ENCODE results near the gene CNFN.
A peak's percentile ranks its signal among the peaks of the same experiment; 100 is the strongest.

The CNFN gene

DNA sequence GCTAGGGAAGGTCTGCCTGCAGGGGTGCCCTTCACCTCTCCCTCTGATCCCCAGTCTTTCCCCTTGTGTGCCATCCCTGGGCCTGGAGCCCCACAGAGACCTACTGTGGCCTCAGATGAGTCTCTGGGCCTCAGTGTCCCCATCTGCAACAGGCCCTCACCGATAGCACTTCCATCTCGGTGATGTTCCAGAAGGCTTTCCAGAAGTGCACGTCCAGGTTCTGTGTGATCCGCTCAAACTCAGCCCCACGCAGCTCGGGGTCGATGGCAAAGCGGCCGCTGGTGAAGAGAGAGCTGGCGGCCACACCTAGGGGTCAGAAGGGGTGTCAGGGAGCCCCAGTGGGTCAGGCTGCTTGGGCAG, 17.7 kb upstream of the CNFN start:
- no peak for DNase-seq

DNA sequence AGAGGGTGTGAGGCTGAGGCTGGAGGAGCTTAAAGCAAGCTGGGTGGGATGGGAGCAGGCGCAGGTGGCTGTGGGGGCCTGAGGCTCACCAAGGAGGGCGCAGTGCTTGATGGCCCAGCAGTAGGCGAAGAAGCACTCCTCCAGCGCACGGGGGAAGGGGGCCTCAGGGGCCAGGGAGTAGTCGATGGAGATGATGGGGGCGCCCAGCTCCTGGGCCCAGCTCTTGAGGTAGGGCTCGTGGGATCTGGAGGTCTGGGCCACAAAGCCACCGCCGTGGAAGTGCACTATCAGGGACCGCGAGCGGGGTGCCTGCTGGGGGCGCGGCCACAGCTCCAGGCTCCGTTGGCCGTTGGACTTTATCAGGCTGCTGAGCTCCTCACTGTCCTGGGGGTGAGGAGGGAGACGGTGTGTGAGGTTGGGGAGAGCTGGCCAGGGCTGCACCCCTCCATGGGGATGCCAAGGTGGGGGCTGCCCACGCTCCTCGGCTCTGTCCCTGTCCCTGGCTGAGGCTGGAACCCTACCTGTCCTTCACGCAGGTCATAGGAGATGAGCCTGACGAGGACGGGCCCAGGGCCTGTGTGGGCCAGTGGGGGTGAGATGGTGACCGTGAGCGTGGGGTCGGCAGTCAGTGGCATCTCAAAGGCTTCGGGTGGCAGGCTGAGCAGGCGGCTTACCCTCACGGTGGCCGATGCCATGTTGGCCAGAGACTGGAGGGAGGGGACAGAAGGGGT, 17.2 kb upstream of the CNFN start:
- DNase-seq, result no peak

DNA sequence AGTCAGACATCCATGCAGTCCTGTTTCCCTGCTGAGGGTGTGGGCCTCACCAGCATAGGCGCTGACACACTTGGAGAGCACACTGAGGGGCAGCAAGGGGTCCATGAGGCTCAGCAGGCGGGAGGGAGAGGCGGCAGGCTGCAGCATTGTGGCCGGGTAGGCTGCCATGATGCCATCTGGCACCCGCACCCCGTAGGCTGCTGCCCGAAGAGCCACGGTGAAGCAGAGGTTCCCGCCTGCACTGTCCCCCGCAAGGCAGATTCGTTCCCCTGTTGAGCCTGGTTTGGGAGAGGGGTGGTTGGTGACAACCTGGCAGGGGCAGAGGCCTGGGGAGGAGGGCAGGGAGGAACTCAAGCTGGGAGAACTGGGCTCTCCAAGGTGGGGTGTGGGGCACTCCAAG, 16.0 kb upstream of the CNFN start:
- no peak for DNase-seq

DNA sequence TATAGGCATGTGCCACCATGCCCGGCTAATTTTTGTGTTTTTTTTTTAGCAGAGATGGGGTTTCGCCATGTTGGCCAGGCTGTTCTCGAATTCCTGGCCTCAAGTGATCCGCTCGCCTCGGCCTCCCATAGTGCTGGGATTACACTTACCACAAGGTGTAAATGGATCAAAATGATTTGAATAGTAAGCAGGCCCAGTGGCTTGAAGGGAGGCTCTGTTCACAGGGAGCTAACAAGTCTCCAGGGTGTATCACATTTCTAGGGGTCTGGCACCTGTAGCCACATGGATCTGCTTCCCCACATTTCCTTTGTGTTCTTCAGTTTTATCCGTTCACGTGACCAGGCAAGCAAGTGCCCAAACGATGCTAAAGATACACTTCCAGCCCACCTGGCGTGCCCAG, 13.5 kb upstream of the CNFN start:
- no peak for DNase-seq

- DNase-seq, result no peak
Measured at GRCh38 chr19:42402376-42403116, 12.4 kb upstream of the CNFN start.

DNA sequence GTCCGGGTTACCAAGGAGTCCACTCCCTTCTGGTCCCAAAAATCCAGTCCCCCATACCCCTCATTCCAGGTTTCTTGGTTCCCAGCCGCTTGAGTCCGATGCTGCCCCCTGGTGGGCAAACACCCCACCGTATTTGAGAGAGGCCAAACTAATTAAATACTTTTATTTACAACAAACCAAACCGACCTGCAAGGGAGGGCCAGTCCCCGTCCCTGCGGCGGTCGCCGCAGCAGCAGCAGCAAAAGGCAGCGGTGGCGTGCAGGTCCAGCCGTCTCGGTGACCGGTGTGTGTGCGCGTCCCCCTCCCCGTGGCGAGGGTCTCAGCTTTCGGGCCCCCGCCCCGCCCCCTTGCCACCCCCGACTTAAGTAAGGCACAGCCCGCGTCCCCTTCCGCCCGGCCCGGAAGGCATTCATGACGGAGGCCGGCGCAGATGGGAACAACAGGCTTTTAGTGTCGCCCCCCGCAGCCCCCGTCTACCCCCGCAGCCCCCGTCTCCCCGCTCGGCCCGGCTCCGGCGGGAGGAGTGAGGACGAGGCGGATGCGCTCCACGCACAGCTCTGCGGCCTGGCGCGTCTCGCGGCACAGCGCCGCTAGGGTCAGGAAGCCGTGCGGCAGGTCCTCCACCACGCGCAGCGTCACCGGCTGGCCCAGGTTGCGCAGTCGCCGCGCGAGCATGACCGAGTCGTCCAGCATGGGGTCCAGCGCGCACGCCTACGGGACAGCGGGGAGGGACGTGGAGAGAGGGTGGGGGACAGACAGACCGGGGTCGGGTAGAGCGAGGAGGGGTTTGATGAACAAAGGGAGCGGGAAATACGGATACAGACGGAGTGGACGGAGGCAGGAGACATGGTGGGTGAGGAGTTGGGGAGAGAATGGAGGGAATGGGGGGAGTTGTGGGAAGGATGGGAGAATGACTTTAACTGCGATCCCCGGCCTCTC, 11.5 kb upstream of the CNFN start:
- peak; percentile 85 for DNase-seq

GRCh38 chr19:42400404-42400803, 10.3 kb upstream of the CNFN start:
- no peak for DNase-seq

DNA sequence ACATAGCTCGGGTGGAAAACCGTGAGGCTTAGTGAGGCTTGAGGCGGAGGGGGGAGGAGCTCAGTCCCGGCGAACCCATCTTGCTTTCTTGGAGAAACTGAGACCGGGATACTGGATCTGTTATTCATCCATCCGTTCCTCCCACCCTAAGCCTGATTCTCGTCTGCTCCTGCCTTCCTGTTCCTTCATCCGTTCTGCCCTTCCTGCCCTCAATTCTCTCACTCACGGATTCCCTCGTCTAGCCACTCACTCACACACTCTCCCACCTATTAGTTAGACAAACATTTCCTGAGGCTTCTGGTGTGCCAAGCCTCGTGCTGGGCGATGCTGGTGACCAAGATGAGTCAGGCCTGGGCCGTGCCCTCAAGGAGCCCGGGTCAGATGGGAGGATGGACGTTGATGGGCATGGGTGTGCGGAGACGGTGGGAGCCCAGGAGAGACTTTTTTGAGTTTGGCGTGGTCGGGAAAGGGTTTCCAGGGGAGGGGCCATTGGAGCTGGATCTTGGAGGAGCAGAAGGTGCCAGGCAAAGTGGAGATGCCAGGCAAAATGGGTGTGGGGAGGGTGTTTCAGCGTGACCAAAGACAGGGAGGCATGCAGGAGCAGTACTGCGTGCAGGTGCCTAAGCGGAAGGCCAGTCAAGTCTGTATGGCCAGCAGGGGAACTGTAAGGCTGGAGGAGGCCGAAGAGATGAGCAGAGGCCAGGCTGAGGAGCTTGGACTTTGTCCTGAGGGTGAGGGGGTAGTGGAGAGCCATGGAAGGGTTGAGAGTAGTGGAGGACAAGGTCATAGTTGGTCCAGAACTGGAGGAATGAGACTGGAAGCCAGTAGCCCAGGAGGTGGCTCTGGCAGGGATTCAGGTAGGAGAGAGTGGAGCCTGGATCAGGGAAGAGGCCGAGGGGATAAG, 7.4 kb upstream of the CNFN start:
- DNase-seq, result no peak

DNA sequence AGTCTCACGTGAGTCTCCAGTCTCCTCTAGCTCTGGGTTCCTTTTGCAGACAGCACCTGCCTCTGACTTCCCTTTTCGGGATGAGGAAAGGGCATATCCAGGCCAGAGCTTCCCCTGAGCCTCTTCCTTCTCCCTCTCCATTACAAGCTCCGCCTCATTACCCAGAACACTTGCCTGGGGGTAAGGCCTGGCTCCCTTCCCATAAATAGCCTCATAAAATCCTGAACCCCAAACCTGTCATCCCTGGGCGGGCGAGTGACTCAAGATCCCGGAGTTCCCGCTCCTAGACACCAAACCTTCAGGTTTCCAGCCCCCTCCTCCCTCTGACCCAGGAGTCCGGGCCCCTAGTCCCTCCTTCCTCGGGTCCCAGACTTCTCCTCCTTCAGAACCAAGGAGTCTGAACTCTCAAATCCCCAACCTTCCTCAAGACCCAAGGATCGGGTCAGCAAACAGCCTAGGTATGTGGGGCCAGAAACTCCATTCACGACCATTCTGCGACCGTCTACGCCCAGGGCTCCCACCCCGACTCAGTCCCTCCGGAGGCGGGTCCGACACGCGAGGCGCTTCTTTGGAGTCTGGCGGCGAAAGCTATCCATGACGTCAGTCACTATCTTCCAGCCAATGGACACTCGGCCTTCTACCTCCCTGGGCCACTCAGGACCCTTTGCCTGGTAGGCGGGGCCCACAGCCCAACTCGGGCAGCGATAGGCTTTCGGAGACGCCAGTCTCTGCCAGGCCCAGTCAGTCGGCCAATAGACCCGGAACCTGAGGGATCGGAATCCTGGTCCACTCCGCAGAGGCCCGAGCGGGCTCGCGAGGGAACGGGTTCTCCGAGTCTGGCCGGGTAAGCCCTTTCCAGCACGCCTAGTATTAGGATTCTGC, 6.5 kb upstream of the CNFN start:
- DNase-seq, result peak; percentile 99 to 100

GRCh38 chr19:42394751-42395150, 4.7 kb upstream of the CNFN start:
- DNase-seq, result no peak

GRCh38 chr19:42392165-42392564, 2.1 kb upstream of the CNFN start:
- DNase-seq, result no peak

DNA sequence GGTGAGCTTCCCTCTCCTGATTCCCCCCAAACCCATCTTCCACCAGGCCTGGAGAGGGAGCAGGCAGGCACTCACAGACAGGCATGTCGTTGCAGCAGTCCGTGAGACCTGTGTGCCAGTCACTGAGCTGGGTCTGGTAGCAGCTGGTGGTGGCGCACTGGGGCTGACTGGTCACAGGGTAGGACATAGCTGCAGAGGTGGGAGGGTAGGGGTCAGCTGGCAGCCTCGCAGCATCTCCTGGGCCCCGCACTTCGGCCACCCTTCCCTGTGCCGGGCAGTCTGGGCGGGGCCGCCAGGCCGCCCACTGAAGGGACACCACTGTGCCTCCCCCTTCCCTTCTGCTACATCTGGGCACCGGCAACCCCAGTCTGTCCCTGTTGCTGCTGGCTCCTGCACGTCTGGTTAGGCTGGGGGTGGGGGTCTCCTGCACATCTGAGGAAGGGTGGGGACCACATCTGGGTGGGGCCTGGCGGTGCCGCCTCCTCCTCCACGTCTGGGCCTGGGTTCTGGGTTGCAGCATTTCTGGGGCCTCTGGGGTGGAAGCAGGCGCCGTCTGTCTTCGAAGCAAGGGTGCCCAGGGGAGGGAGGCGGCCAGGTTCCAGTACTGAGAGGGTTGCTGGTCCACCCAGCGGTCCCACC, 1.1 kb downstream of the CNFN start:
- no peak for DNase-seq

DNA sequence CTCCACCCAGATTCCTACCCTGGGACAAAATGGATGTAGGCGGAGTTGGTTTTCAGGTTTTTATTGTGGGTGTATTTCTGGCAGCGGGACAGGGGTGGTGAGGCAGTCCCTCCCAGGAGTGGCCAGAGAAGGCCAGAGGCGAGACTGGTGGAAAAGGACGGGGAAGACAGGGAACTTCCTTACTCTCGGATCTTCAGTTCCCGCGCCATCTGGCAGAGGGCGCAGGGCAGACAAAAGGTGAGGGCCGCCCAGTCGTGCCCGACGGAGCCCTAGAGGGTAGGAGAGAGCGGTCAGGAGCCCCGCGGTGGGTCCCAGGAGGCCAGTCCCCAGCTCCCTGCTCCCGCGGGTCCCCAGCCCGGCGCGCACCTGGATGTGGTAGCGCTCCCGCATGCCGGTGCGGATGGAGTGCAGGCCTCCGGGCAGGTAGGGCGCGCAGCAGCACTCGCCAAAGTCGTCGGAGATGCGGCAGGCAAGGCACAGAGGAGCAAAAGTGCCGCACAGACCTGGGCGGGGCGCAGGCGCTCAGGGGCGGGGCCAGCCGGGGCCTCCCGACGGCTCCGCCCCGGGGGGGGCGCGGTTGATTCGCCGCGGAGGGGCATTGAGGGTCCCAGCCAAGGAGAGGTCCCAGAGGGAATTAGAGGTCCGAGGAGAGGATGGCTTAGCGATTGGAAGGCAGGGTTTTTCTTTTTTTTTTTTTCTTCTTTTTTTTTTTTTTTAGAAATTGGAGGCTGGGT, 3.0 kb downstream of the CNFN start:
- DNase-seq, result peak; percentile 83 to 85

GRCh38 chr19:42380155-42380554, 9.9 kb downstream of the CNFN start:
- DNase-seq, result no peak

- DNase-seq, result no peak
Measured at GRCh38 chr19:42378225-42379215, 11.6 kb downstream of the CNFN start.

- no peak for DNase-seq
Measured at GRCh38 chr19:42376177-42376555, 13.9 kb downstream of the CNFN start.

DNA sequence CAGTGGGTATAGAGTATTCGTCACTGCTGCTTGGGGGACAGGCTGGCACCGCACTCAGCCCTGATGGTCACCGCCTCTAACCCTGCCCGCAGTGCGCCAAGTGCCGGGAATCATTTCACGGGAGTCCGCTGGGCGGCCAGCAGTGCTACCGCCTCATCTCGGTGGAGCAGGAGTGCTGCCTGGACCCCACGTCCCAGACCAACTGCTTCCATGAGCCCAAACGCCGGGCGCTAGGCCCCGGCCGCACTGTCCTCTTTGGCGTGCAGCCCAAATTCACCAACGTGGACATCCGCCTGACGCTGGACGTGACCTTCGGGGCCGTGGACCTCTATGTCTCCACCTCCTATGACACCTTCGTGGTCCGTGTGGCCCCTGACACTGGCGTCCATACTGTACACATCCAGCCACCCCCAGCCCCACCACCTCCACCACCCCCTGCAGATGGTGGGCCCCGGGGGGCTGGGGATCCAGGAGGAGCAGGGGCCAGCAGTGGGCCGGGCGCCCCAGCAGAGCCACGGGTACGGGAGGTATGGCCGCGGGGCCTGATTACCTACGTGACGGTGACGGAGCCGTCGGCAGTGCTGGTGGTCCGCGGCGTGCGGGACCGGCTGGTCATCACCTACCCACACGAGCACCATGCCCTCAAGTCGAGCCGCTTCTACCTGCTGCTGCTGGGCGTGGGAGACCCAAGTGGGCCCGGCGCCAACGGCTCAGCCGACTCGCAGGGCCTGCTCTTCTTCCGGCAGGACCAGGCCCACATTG, 14.5 kb downstream of the CNFN start:
- DNase-seq, result no peak

GRCh38 chr19:42374826-42375376, 15.2 kb downstream of the CNFN start:
- DNase-seq, result no peak

All from activated T-cell treated with anti-CD3 and anti-CD28 coated beads, Interleukin-2, amount 50 U/mL, for 48 hours (primary cell).